Measurements from ENCODE around the gene MYO7A. TPM values are rescaled to one million over a fixed set of nuclear protein-coding genes. Genes with fewer than 3 reads are reported as not detected.

Gene MYO7A
- polyA plus RNA-seq, 1 donor (not counting 4 experiments of a cell fraction or from before 2014, with no cell fraction given): 0.75 TPM

DNA sequence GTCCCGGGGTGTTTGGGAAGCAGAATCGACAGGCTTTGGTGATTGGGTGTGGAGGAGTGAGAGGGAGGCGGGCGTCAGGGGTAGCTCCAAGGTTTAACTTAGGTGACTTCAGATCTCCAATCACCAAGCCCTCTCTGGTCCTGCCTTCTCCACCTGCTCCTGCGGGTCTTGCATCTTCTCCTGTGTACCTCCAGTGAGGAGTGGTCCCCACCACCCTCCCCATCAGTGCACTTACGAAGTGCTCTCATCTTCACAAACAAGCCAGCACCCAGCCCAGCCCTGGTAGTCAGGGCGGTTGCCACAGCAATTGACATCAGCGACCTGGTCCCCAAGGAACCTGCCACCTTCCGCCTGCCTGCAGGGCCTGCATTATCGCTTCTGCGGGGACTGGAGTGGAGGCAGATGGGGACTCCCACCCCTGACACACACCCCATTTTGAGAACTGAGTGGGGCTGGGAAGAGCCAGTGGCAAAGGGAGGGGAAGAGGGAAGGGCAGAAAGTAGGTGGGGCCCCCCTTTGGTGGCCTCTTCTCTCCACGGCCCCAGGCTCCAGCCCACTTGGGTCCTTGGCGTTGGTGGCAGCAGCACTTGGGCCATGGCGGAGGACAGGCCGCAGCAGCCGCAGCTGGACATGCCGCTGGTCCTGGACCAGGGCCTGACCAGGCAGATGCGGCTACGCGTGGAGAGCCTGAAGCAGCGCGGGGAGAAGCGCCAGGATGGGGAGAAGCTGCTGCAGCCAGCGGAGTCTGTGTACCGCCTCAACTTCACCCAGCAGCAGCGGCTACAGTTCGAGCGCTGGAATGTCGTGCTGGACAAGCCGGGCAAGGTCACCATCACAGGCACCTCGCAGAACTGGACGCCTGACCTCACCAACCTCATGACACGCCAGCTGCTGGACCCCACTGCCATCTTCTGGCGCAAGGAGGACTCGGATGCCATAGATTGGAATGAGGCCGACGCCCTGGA, 25.5 kb upstream of the MYO7A start, which contains the start of gene OMP:
Gene OMP (plus strand): TSS at position 595 of the 965 bp plus-strand sequence. CDS start 0 bp downstream, at position 595.
- no peaks in the 10 kb centered on the region for H4K20me1 ChIP-seq (ENCODE audit: control insufficient read depth, extremely low read depth, insufficient read depth, low read length)
- TF ChIP-seq EZH2 (IDR thresholded peaks at IDR 0.05; ENCODE audit: low read length): no peak
- TF ChIP-seq, protein P1, sequence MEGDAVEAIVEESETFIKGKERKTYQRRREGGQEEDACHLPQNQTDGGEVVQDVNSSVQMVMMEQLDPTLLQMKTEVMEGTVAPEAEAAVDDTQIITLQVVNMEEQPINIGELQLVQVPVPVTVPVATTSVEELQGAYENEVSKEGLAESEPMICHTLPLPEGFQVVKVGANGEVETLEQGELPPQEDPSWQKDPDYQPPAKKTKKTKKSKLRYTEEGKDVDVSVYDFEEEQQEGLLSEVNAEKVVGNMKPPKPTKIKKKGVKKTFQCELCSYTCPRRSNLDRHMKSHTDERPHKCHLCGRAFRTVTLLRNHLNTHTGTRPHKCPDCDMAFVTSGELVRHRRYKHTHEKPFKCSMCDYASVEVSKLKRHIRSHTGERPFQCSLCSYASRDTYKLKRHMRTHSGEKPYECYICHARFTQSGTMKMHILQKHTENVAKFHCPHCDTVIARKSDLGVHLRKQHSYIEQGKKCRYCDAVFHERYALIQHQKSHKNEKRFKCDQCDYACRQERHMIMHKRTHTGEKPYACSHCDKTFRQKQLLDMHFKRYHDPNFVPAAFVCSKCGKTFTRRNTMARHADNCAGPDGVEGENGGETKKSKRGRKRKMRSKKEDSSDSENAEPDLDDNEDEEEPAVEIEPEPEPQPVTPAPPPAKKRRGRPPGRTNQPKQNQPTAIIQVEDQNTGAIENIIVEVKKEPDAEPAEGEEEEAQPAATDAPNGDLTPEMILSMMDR (optimal IDR thresholded peaks at IDR 0.05 in 1 of 3, IDR thresholded peaks at IDR 0.05 in 1 of 3, conservative IDR thresholded peaks at IDR 0.05 in 1 of 3; ENCODE audit: extremely low read depth in 1 of 3, insufficient read depth in 2 of 3, low read length in 3 of 3): no peak
- dilution Hi-C loops (cut with MboI; ENCODE audit: extremely low pct_ligation_motif_present, low sequenced_read_pairs): no loop called here
- no peak within 1 kb of the TSS for H3K27ac ChIP-seq (ENCODE audit: control insufficient read depth, insufficient read depth, low read length)
- H3K27me3 ChIP-seq (ENCODE audit: control insufficient read depth, extremely low read depth, insufficient read depth, low read length): no peaks in the 10 kb centered on the region
- H3K4me2 ChIP-seq (ENCODE audit: control insufficient read depth, extremely low read depth, insufficient read depth, low read depth, low read length): no peak within 1 kb of the TSS
- no peak within 1 kb of the TSS for H2AFZ ChIP-seq (ENCODE audit: control insufficient read depth, low read length)
- FAIRE-seq (no peak), DNase-seq (ENCODE audit: low read depth, low spot score) (no peak)
- H3K9me1 ChIP-seq (ENCODE audit: control insufficient read depth, extremely low read depth, insufficient read depth, low read length): no peaks in the 10 kb centered on the region
- no peaks in the 10 kb centered on the region for H3K9me3 ChIP-seq (ENCODE audit: control insufficient read depth, low read depth, low read length)
- H3K79me2 ChIP-seq (ENCODE audit: control insufficient read depth, insufficient read depth, low read length): no peaks in the 10 kb centered on the region
- no peak within 1 kb of the TSS for H3K9ac ChIP-seq (ENCODE audit: control insufficient read depth, extremely low read depth, insufficient read depth, low read length)
- no peak within 1 kb of the TSS for H3K4me3 ChIP-seq (ENCODE audit: control insufficient read depth in 2 of 3, extremely low read depth in 1 of 3, insufficient read depth in 2 of 3, low read depth in 1 of 3, low read length in 3 of 3)
- H3K4me1 ChIP-seq (ENCODE audit: control insufficient read depth, extremely low read depth, insufficient read depth, low read length): no peaks in the 10 kb centered on the region
- H3K36me3 ChIP-seq (ENCODE audit: control insufficient read depth in 2 of 2, extremely low read depth in 1 of 2, insufficient read depth in 2 of 2, low read length in 2 of 2): no peaks in the 10 kb centered on the region

DNA sequence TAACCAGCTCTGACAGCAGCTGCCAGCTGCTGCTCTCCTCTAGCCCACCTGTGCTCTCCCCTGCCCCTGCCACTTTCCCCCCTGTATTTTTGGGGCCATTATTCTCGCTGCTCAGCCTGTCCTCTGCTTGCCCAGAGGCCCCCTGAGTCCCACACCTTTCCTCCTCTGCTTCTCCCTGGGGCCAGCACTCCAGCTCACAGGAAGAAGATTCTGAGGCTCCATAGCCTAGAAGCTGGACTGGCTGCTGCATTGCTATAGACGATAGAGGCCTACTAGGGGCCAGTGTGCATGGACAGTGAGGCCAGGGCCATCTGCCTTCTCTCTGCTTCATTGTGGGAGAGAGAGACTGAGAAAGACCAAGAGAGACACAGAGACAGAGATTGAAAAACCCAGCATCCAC, 24.7 kb upstream of the MYO7A start:
- Histone ChIP-seq H3K9me1 (ENCODE audit: control insufficient read depth, extremely low read depth, insufficient read depth, low read length) (no peaks in the 10 kb centered on the region), H3K4me3 (ENCODE audit: control insufficient read depth in 2 of 3, extremely low read depth in 1 of 3, insufficient read depth in 2 of 3, low read depth in 1 of 3, low read length in 3 of 3) (no peak overlapping the region), H2AFZ (ENCODE audit: control insufficient read depth, low read length) (no peak overlapping the region), H3K36me3 (ENCODE audit: control insufficient read depth in 2 of 2, extremely low read depth in 1 of 2, insufficient read depth in 2 of 2, low read length in 2 of 2) (no peaks in the 10 kb centered on the region), H4K20me1 (ENCODE audit: control insufficient read depth, extremely low read depth, insufficient read depth, low read length) (no peaks in the 10 kb centered on the region), H3K4me1 (ENCODE audit: control insufficient read depth, extremely low read depth, insufficient read depth, low read length) (no peaks in the 10 kb centered on the region), H3K79me2 (ENCODE audit: control insufficient read depth, insufficient read depth, low read length) (no peaks in the 10 kb centered on the region), H3K4me2 (ENCODE audit: control insufficient read depth, extremely low read depth, insufficient read depth, low read depth, low read length) (no peak overlapping the region), H3K9ac (ENCODE audit: control insufficient read depth, extremely low read depth, insufficient read depth, low read length) (no peak overlapping the region), H3K9me3 (ENCODE audit: control insufficient read depth, low read depth, low read length) (no peaks in the 10 kb centered on the region), H3K27me3 (ENCODE audit: control insufficient read depth, extremely low read depth, insufficient read depth, low read length) (peaks cover 2% of the 10 kb centered on the region), H3K27ac (ENCODE audit: control insufficient read depth, insufficient read depth, low read length) (no peak overlapping the region)
- DNase-seq (ENCODE audit: low read depth, low spot score) (no peak), FAIRE-seq (no peak)
- TF ChIP-seq, protein P1 (optimal IDR thresholded peaks at IDR 0.05 in 1 of 3, IDR thresholded peaks at IDR 0.05 in 1 of 3, conservative IDR thresholded peaks at IDR 0.05 in 1 of 3; ENCODE audit: extremely low read depth in 1 of 3, insufficient read depth in 2 of 3, low read length in 3 of 3): no peak
- TF ChIP-seq EZH2 (IDR thresholded peaks at IDR 0.05; ENCODE audit: low read length): no peak
- dilution Hi-C loops (cut with MboI; ENCODE audit: extremely low pct_ligation_motif_present, low sequenced_read_pairs): no loop called here

Measured in keratinocyte (primary cell).